Activated CD4-positive, alpha-beta T cell treated with anti-CD3 and anti-CD28 coated beads, Interleukin-2, amount 10 ng/mL, durations not matched to agents 24 days and 14 days (primary cell): ENCODE data around the gene METRN. TPM values are rescaled to one million over a fixed set of nuclear protein-coding genes. Genes with fewer than 3 reads are reported as not detected.

Experiments
- DNase-seq: peaks from one replicate; pipeline ENCODE4 v3.0.0; 2022
- H3K27ac Mint-ChIP-seq: one replicate; pipeline ENCODE4 v1.8.0; 2022; ENCODE audit warnings: mild to moderate bottlenecking, mixed read lengths
- H3K27me3 Mint-ChIP-seq: one replicate; pipeline ENCODE4 v1.8.0; 2022; ENCODE audit warnings: mixed read lengths
- H3K36me3 Mint-ChIP-seq: one replicate; pipeline ENCODE4 v1.8.0; 2022; ENCODE audit warnings: low read depth, mild to moderate bottlenecking, mixed read lengths
- H3K4me1 Mint-ChIP-seq: one replicate; pipeline ENCODE4 v1.8.0; 2021; ENCODE audit warnings: mixed read lengths
- H3K4me3 Mint-ChIP-seq: one replicate; pipeline ENCODE4 v1.8.0; 2022; ENCODE audit warnings: mild to moderate bottlenecking, moderate library complexity, mixed read lengths
- H3K9me3 Mint-ChIP-seq: one replicate; pipeline ENCODE4 v1.8.0; 2021; ENCODE audit warnings: mixed read lengths
- intact Hi-C: fragments of 100-400 bp; cut with micrococcal nuclease; formaldehyde crosslinking; loops from one replicate; pipeline ENCODE4 v1.15.1; 2023
- total RNA-seq: library from RNA; stranded (reverse); gene quantifications from 2 replicates; pipeline ENCODE4 v1.2.3, GENCODE V29; 2022

The METRN gene
- total RNA-seq = 27.7 and 30.2 TPM in 2 replicates

GRCh38 chr16:714558-715476 is at the start of gene METRN:
METRN (plus strand) TSS chr16:715118; CDS start chr16:715290, 172 bp downstream.
- Mint-ChIP-seq H3K9me3 (no peaks in the 10 kb centered on the region), H3K4me3 (peak within 1 kb of the TSS; percentile 62), H3K4me1 (peaks cover 4% of the 10 kb centered on the region), H3K27ac (no peak within 1 kb of the TSS), H3K36me3 (no peaks in the 10 kb centered on the region), H3K27me3 (peaks cover 24% of the 10 kb centered on the region)
- DNase-seq = peak; percentile 98
- intact Hi-C loops = loop anchor here (1.0 kb wide), 1 partner anchor 26 kb away; no protein-coding TSS in a partner anchor

- Mint-ChIP-seq H3K9me3 (no peaks in the 10 kb centered on the region), H3K4me1 (peaks cover 4% of the 10 kb centered on the region), H3K27ac (no peak overlapping the region), H3K27me3 (no peaks in the 10 kb centered on the region), H3K36me3 (peaks cover 15% of the 10 kb centered on the region), H3K4me3 (no peak overlapping the region)
- no peak for DNase-seq
- intact Hi-C loops = loop anchor here (10.0 kb wide), 1 partner anchor 102 kb away; the partner anchor contains the start of genes NHLRC4, PIGQ and PRR35
These were observed 48.3 kb upstream of the METRN start for GRCh38 chr16:666572-666971.

GRCh38 chr16:667113-667779 is 47.7 kb upstream of the METRN start:
- peaks cover 4% of the 10 kb centered on the region for H3K4me1 Mint-ChIP-seq
- peaks cover 15% of the 10 kb centered on the region for H3K36me3 Mint-ChIP-seq
- no peaks in the 10 kb centered on the region for H3K27me3 Mint-ChIP-seq
- peak overlapping the region; percentile 84 for H3K4me3 Mint-ChIP-seq
- peak overlapping the region; percentile 92 for H3K27ac Mint-ChIP-seq
- no peaks in the 10 kb centered on the region for H3K9me3 Mint-ChIP-seq
- no peak for DNase-seq
- intact Hi-C loops = loop anchor here (10.0 kb wide), 1 partner anchor 102 kb away; the partner anchor contains the start of genes NHLRC4, PIGQ and PRR35

GRCh38 chr16:667780-668518 is 47.0 kb upstream of the METRN start, which contains the start of gene RHOT2:
RHOT2 (plus strand) TSS chr16:668132; CDS start chr16:668200, 68 bp downstream.
- H3K36me3 Mint-ChIP-seq = peaks cover 17% of the 10 kb centered on the region
- H3K27me3 Mint-ChIP-seq = no peaks in the 10 kb centered on the region
- no peaks in the 10 kb centered on the region for H3K9me3 Mint-ChIP-seq
- peak within 1 kb of the TSS; percentile 84 for H3K4me3 Mint-ChIP-seq
- peak; percentile 99 for DNase-seq
- H3K27ac Mint-ChIP-seq = peak within 1 kb of the TSS; percentile 92
- intact Hi-C loops = loop anchor here (1.0 to 10.0 kb wide), 2 partner anchors 11 to 103 kb away; partner anchors contain the start of genes NHLRC4, PIGQ and PRR35
- H3K4me1 Mint-ChIP-seq = peaks cover 4% of the 10 kb centered on the region

- Mint-ChIP-seq H3K27me3 (no peaks in the 10 kb centered on the region), H3K4me3 (peak overlapping the region; percentile 84), H3K36me3 (peaks cover 20% of the 10 kb centered on the region), H3K4me1 (peaks cover 4% of the 10 kb centered on the region), H3K27ac (peak overlapping the region; percentile 76), H3K9me3 (no peaks in the 10 kb centered on the region)
- intact Hi-C loops = loop anchor here (1.0 to 10.0 kb wide), 2 partner anchors 11 to 104 kb away; partner anchors contain the start of genes NHLRC4, PIGQ and PRR35
- DNase-seq = peak; percentile 72
These were observed 46.3 kb upstream of the METRN start for GRCh38 chr16:668519-669171.

- Mint-ChIP-seq H3K4me3 (peak overlapping the region; percentile 84), H3K4me1 (peaks cover 4% of the 10 kb centered on the region), H3K36me3 (peaks cover 22% of the 10 kb centered on the region), H3K9me3 (no peaks in the 10 kb centered on the region), H3K27ac (no peak overlapping the region), H3K27me3 (no peaks in the 10 kb centered on the region)
- no peak for DNase-seq
- intact Hi-C loops = loop anchor here (10.0 kb wide), 1 partner anchor 105 kb away; the partner anchor contains the start of genes NHLRC4, PIGQ and PRR35
These were observed 45.3 kb upstream of the METRN start for GRCh38 chr16:669666-670065.

- H3K9me3 Mint-ChIP-seq = no peaks in the 10 kb centered on the region
- H3K36me3 Mint-ChIP-seq = peaks cover 24% of the 10 kb centered on the region
- intact Hi-C loops = no loop called here
- DNase-seq = no peak
- H3K4me3 Mint-ChIP-seq = peak overlapping the region; percentile 84
- peaks cover 5% of the 10 kb centered on the region for H3K27me3 Mint-ChIP-seq
- no peak overlapping the region for H3K27ac Mint-ChIP-seq
- H3K4me1 Mint-ChIP-seq = peaks cover 5% of the 10 kb centered on the region
These were observed 44.2 kb upstream of the METRN start for GRCh38 chr16:670485-671352.

GRCh38 chr16:671353-672131 is 43.4 kb upstream of the METRN start:
- peaks cover 5% of the 10 kb centered on the region for H3K4me1 Mint-ChIP-seq
- H3K27ac Mint-ChIP-seq = no peak overlapping the region
- no peak for DNase-seq
- intact Hi-C loops = no loop called here
- no peak overlapping the region for H3K4me3 Mint-ChIP-seq
- H3K27me3 Mint-ChIP-seq = peaks cover 5% of the 10 kb centered on the region
- H3K36me3 Mint-ChIP-seq = peaks cover 24% of the 10 kb centered on the region
- no peaks in the 10 kb centered on the region for H3K9me3 Mint-ChIP-seq

- no peak overlapping the region for H3K4me3 Mint-ChIP-seq
- no peak for DNase-seq
- peaks cover 24% of the 10 kb centered on the region for H3K36me3 Mint-ChIP-seq
These were observed 42.5 kb upstream of the METRN start for GRCh38 chr16:672371-672770.

GRCh38 chr16:672851-673250 is 42.1 kb upstream of the METRN start:
- no peak for DNase-seq
- Mint-ChIP-seq H3K27me3 (peaks cover 5% of the 10 kb centered on the region), H3K9me3 (no peaks in the 10 kb centered on the region), H3K27ac (no peak overlapping the region), H3K4me1 (peaks cover 3% of the 10 kb centered on the region), H3K36me3 (peaks cover 21% of the 10 kb centered on the region), H3K4me3 (no peak overlapping the region)
- intact Hi-C loops = no loop called here

More at GRCh38 chr16:672371-672770, 42.5 kb upstream of the METRN start:
- Mint-ChIP-seq H3K27ac (no peak overlapping the region), H3K27me3 (peaks cover 5% of the 10 kb centered on the region), H3K9me3 (no peaks in the 10 kb centered on the region), H3K4me1 (peaks cover 5% of the 10 kb centered on the region)
- intact Hi-C loops = no loop called here

- Mint-ChIP-seq H3K36me3 (peaks cover 19% of the 10 kb centered on the region), H3K9me3 (no peaks in the 10 kb centered on the region), H3K27ac (no peak overlapping the region), H3K4me1 (peaks cover 3% of the 10 kb centered on the region), H3K27me3 (peaks cover 5% of the 10 kb centered on the region), H3K4me3 (no peak overlapping the region)
- intact Hi-C loops = no loop called here
- DNase-seq = no peak
These were observed 41.4 kb upstream of the METRN start for GRCh38 chr16:673399-673991.
